Measurements from ENCODE around the gene GPR26. TPM values are rescaled to one million over a fixed set of nuclear protein-coding genes. Genes with fewer than 3 reads are reported as not detected.

Gene GPR26
- total RNA-seq, 2 experiments from 2014 or later: not detected

- DNase-seq (ENCODE audit: low spot score): no peak
- Histone ChIP-seq H3K4me2 (ENCODE audit: low read length) (no peak overlapping the region), H3K4me1 (ENCODE audit: insufficient read depth, low read length, poor library complexity, severe bottlenecking) (no peaks in the 10 kb centered on the region), H3K9me2 (ENCODE audit: insufficient read depth, low read length) (no peaks in the 10 kb centered on the region), H4K20me1 (ENCODE audit: insufficient read depth, low read length) (no peaks in the 10 kb centered on the region), H2AFZ (ENCODE audit: low read length) (no peak overlapping the region), H3K79me2 (ENCODE audit: insufficient read depth, low read depth, low read length) (no peaks in the 10 kb centered on the region), H3K27ac (ENCODE audit: low read depth, low read length, poor library complexity, severe bottlenecking) (no peak overlapping the region), H3K4me3 (ENCODE audit: low read depth, low read length, poor library complexity, severe bottlenecking) (no peak overlapping the region), H3K9me3 (ENCODE audit: low read length) (no peaks in the 10 kb centered on the region), H3K36me3 (ENCODE audit: insufficient read depth, low read length) (no peaks in the 10 kb centered on the region)
- BruUV-seq (replicated peaks): no TSS peak
- ChIA-PET CTCF (ENCODE audit: unreplicated experiment) (no interaction called here), POLR2A (no interaction called here)
- intact Hi-C loops (cut with micrococcal nuclease; ENCODE audit: unreplicated experiment): no loop called here
- no peak for TF ChIP-seq EZH2phosphoT487 (IDR thresholded peaks at IDR 0.05; ENCODE audit: borderline replicate concordance, low read depth, low read length)
- TF ChIP-seq CTCF (conservative IDR thresholded peaks at IDR 0.05; ENCODE audit: low read length): no peak
Measured at GRCh38 chr10:123642293-123642692, 23.9 kb upstream of the GPR26 start.

- Histone ChIP-seq H3K9me2 (ENCODE audit: insufficient read depth, low read length) (no peaks in the 10 kb centered on the region), H3K9me3 (ENCODE audit: low read length) (no peaks in the 10 kb centered on the region), H3K4me3 (ENCODE audit: low read depth, low read length, poor library complexity, severe bottlenecking) (no peak overlapping the region), H3K79me2 (ENCODE audit: insufficient read depth, low read depth, low read length) (no peaks in the 10 kb centered on the region), H3K36me3 (ENCODE audit: insufficient read depth, low read length) (no peaks in the 10 kb centered on the region), H4K20me1 (ENCODE audit: insufficient read depth, low read length) (no peaks in the 10 kb centered on the region), H2AFZ (ENCODE audit: low read length) (no peak overlapping the region), H3K27ac (ENCODE audit: low read depth, low read length, poor library complexity, severe bottlenecking) (no peak overlapping the region), H3K4me2 (ENCODE audit: low read length) (no peak overlapping the region), H3K4me1 (ENCODE audit: insufficient read depth, low read length, poor library complexity, severe bottlenecking) (no peaks in the 10 kb centered on the region)
- POLR2A ChIA-PET: no interaction called here
- intact Hi-C loops (cut with micrococcal nuclease; ENCODE audit: unreplicated experiment): no loop called here
- TF ChIP-seq CTCF (conservative IDR thresholded peaks at IDR 0.05; ENCODE audit: low read length) (no peak), EZH2phosphoT487 (IDR thresholded peaks at IDR 0.05; ENCODE audit: borderline replicate concordance, low read depth, low read length) (no peak)
- no TSS peak for BruUV-seq (replicated peaks)
- no peak for DNase-seq (ENCODE audit: low spot score)
- CTCF ChIA-PET (ENCODE audit: unreplicated experiment): interaction anchor here (0.6 kb wide), 1 partner anchor 172 kb away, joined by 6 read pairs; no protein-coding TSS in a partner anchor
Measured at GRCh38 chr10:123642697-123643096, 23.5 kb upstream of the GPR26 start.

GRCh38 chr10:123643315-123643714, 22.8 kb upstream of the GPR26 start:
- TF ChIP-seq CTCF (conservative IDR thresholded peaks at IDR 0.05; ENCODE audit: low read length): no peak
- TF ChIP-seq EZH2phosphoT487 (IDR thresholded peaks at IDR 0.05; ENCODE audit: borderline replicate concordance, low read depth, low read length): no peak
- no peak for DNase-seq (ENCODE audit: low spot score)
- Histone ChIP-seq H3K27ac (ENCODE audit: low read depth, low read length, poor library complexity, severe bottlenecking) (no peak overlapping the region), H3K4me3 (ENCODE audit: low read depth, low read length, poor library complexity, severe bottlenecking) (no peak overlapping the region), H3K4me1 (ENCODE audit: insufficient read depth, low read length, poor library complexity, severe bottlenecking) (no peaks in the 10 kb centered on the region), H3K79me2 (ENCODE audit: insufficient read depth, low read depth, low read length) (no peaks in the 10 kb centered on the region), H3K36me3 (ENCODE audit: insufficient read depth, low read length) (no peaks in the 10 kb centered on the region), H4K20me1 (ENCODE audit: insufficient read depth, low read length) (no peaks in the 10 kb centered on the region), H3K9me3 (ENCODE audit: low read length) (no peaks in the 10 kb centered on the region), H3K9me2 (ENCODE audit: insufficient read depth, low read length) (no peaks in the 10 kb centered on the region), H2AFZ (ENCODE audit: low read length) (no peak overlapping the region), H3K4me2 (ENCODE audit: low read length) (no peak overlapping the region)
- BruUV-seq (replicated peaks): no TSS peak
- POLR2A ChIA-PET: interaction anchor here (0.6 to 0.7 kb wide), 2 partner anchors 29 to 132 kb away, joined by 3 to 4 read pairs; no protein-coding TSS in a partner anchor
- CTCF ChIA-PET (ENCODE audit: unreplicated experiment): interaction anchor here (0.6 kb wide), 1 partner anchor 172 kb away, joined by 6 read pairs; no protein-coding TSS in a partner anchor
- intact Hi-C loops (cut with micrococcal nuclease; ENCODE audit: unreplicated experiment): no loop called here

Data from OCI-LY7 (cell line).